ENCODE measurements around the gene GAST.
A peak's percentile ranks its signal among the peaks of the same experiment; 100 is the strongest.

Gene GAST

DNA sequence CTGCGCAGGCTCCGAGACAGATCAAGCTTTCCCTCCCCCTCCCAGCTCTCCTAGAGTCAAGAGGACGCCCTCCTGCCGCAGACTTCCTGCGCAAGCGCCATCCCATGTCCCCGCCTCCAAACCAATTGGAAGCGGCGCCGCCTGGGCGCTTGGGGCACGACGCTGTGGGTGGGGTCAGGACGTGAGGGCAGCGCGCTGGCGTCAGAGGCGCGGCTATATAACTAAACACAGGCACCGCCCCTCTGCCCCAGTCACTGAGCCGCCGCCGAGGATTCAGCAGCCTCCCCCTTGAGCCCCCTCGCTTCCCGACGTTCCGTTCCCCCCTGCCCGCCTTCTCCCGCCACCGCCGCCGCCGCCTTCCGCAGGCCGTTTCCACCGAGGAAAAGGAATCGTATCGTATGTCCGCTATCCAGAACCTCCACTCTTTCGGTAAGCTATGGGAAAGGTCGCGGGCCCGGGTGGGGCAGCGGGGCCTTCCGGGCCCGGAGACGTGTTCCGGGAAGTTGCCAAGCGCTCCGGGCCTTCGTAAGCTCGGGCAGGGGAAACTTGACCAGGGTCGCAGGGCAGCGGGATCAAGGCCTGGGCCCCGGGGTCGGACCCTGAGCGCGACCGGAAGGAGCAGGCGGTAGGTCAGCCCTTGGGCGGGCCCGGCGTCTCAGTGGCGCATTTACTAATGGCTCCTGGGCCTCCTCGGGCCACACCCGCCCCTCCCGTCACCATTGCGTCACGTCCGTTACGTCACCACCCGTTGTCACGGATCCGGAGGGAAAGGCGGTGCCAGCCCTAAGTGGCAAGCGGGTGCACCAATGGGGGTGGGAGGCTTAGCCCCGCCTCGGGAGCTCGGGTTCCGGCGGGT lies 23.3 kb upstream of the GAST start, which contains the start of gene EIF1:
EIF1 (plus strand) TSS at position 245 of the 856 bp plus-strand sequence; CDS start at position 399, 154 bp downstream.
- H3K4me3 ChIP-seq (ENCODE audit: low read length) = peak within 1 kb of the TSS; percentile 94
- H3K79me2 ChIP-seq (ENCODE audit: low read length) = peaks cover 26% of the 10 kb centered on the region
- peak within 1 kb of the TSS; percentile 92 for H3K27ac ChIP-seq (ENCODE audit: low read length)
- no peaks in the 10 kb centered on the region for H3K9me3 ChIP-seq (ENCODE audit: insufficient read depth, low read length)
- H3K9ac ChIP-seq (ENCODE audit: low read length) = peak within 1 kb of the TSS; percentile 100
- peaks cover 42% of the 10 kb centered on the region for H3K36me3 ChIP-seq (replicated peaks; ENCODE audit: low read depth, low read length)
- H3K4me2 ChIP-seq (ENCODE audit: low read length) = peak within 1 kb of the TSS; percentile 83
- H3K27me3 ChIP-seq (ENCODE audit: low read depth, low read length) = no peaks in the 10 kb centered on the region
- H3K4me1 ChIP-seq (ENCODE audit: low read length) = peaks cover 13% of the 10 kb centered on the region
- H4K20me1 ChIP-seq (ENCODE audit: insufficient read depth, low read length) = peaks cover 32% of the 10 kb centered on the region
- H2AFZ ChIP-seq (ENCODE audit: low read depth, low read length) = peak within 1 kb of the TSS; percentile 56
- no peak for TF ChIP-seq EZH2phosphoT487 (IDR thresholded peaks at IDR 0.05; ENCODE audit: low read depth)
- TF ChIP-seq, protein P1, sequence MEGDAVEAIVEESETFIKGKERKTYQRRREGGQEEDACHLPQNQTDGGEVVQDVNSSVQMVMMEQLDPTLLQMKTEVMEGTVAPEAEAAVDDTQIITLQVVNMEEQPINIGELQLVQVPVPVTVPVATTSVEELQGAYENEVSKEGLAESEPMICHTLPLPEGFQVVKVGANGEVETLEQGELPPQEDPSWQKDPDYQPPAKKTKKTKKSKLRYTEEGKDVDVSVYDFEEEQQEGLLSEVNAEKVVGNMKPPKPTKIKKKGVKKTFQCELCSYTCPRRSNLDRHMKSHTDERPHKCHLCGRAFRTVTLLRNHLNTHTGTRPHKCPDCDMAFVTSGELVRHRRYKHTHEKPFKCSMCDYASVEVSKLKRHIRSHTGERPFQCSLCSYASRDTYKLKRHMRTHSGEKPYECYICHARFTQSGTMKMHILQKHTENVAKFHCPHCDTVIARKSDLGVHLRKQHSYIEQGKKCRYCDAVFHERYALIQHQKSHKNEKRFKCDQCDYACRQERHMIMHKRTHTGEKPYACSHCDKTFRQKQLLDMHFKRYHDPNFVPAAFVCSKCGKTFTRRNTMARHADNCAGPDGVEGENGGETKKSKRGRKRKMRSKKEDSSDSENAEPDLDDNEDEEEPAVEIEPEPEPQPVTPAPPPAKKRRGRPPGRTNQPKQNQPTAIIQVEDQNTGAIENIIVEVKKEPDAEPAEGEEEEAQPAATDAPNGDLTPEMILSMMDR (IDR thresholded peaks at IDR 0.05; ENCODE audit: low read depth, low read length) = no peak

DNA sequence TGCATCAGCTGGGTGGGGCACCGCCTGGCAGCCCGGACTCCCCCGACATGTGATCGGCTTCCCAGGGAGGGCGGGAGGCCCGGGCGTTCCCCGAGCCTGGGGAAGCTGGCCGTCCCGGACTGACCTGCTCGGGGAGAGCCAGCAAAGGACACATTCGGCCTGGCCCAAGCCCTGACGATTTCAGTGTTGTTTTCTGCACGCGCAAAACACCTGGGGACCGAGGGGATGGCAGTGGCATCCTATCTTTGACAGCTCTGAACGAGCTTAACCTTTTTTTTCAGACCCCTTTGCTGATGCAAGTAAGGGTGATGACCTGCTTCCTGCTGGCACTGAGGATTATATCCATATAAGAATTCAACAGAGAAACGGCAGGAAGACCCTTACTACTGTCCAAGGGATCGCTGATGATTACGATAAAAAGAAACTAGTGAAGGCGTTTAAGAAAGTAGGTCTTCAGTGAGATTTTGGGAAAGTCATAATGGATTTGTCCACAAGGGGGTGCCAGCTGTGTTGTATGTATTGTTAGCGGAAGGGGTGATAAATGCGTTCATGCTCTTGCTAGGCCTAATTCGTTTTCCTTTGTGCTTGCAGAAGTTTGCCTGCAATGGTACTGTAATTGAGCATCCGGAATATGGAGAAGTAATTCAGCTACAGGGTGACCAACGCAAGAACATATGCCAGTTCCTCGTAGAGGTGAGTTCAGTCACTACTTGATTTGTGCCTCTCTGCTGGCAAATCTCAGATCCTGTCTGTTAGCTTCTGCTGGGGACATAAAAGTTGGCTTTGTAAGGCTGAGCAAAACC lies 22.4 kb upstream of the GAST start:
- Histone ChIP-seq H3K4me2 (ENCODE audit: low read length) (peak overlapping the region; percentile 83), H3K4me1 (ENCODE audit: low read length) (peaks cover 13% of the 10 kb centered on the region), H3K36me3 (replicated peaks; ENCODE audit: low read depth, low read length) (peaks cover 47% of the 10 kb centered on the region), H2AFZ (ENCODE audit: low read depth, low read length) (no peak overlapping the region), H3K27ac (ENCODE audit: low read length) (peak overlapping the region; percentile 80), H3K9me3 (ENCODE audit: insufficient read depth, low read length) (no peaks in the 10 kb centered on the region), H4K20me1 (ENCODE audit: insufficient read depth, low read length) (peaks cover 32% of the 10 kb centered on the region), H3K27me3 (ENCODE audit: low read depth, low read length) (no peaks in the 10 kb centered on the region), H3K79me2 (ENCODE audit: low read length) (peaks cover 26% of the 10 kb centered on the region), H3K9ac (ENCODE audit: low read length) (peak overlapping the region; percentile 85), H3K4me3 (ENCODE audit: low read length) (peak overlapping the region; percentile 94)
- no peak for TF ChIP-seq EZH2phosphoT487 (IDR thresholded peaks at IDR 0.05; ENCODE audit: low read depth)
- TF ChIP-seq, protein P1 (IDR thresholded peaks at IDR 0.05; ENCODE audit: low read depth, low read length) = peak; percentile 59

DNA sequence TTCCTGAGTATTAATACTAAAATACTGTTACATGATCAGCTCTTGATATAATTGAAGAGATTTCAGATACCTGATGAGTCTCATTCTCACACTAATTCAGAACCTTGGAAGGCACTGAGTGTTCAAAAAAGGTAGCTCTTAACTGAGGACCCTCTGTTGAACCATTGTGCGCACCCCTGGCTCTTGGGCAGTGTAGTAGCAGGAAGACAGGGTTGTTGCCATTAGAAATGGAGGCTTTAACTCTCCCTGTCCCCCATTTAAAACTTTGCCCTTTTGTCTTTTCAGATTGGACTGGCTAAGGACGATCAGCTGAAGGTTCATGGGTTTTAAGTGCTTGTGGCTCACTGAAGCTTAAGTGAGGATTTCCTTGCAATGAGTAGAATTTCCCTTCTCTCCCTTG lies 21.6 kb upstream of the GAST start:
- H3K4me3 ChIP-seq (ENCODE audit: low read length) = peak overlapping the region; percentile 94

More for the DNA sequence above, 21.6 kb upstream of the GAST start:
- Histone ChIP-seq H2AFZ (ENCODE audit: low read depth, low read length) (no peak overlapping the region), H3K79me2 (ENCODE audit: low read length) (peaks cover 26% of the 10 kb centered on the region), H3K9ac (ENCODE audit: low read length) (peak overlapping the region; percentile 85), H4K20me1 (ENCODE audit: insufficient read depth, low read length) (peaks cover 32% of the 10 kb centered on the region), H3K27me3 (ENCODE audit: low read depth, low read length) (no peaks in the 10 kb centered on the region), H3K9me3 (ENCODE audit: insufficient read depth, low read length) (no peaks in the 10 kb centered on the region), H3K36me3 (replicated peaks; ENCODE audit: low read depth, low read length) (peaks cover 47% of the 10 kb centered on the region), H3K27ac (ENCODE audit: low read length) (peak overlapping the region; percentile 80), H3K4me2 (ENCODE audit: low read length) (peak overlapping the region; percentile 83), H3K4me1 (ENCODE audit: low read length) (peaks cover 13% of the 10 kb centered on the region)
- TF ChIP-seq EZH2phosphoT487 (IDR thresholded peaks at IDR 0.05; ENCODE audit: low read depth) = no peak
- TF ChIP-seq, protein P1 (IDR thresholded peaks at IDR 0.05; ENCODE audit: low read depth, low read length) = no peak
